Measurements from ENCODE around the gene KASH5.

The KASH5 gene

DNA sequence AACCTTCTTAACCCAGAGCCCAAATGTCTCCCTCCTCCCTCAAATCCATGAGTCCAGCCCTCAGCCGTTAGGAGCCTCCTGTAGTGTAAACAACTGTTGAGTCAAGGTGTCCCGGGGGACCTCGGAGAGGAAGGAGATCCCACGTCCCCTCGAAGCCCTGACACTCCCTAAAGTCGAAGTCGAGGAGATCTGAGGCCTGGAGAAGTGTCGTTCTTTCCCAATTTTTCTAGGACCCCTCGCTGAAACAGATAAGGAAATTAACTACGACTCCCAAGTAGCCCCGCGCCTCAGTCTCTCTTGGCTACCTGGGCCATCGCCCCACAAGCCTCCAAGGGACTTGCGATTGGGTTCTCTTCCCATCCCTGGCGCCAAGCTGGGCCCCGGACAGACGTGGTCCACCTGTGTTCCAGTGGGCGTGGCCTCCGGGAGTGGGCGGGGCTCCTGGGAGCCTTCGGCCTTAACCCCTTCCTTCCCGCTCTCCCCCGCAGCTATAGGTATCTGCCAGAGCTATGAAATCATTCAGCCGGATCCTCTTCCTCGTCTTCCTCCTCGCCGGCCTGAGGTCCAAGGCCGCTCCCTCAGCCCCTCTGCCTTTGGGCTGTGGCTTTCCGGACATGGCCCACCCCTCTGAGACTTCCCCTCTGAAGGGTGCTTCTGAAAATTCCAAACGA, 38.0 kb downstream of the KASH5 start:
- no peak for DNase-seq
- TF ChIP-seq POLR2A (IDR thresholded peaks at IDR 0.05; ENCODE audit: low read length): no peak
- TF ChIP-seq GATA1 (IDR thresholded peaks at IDR 0.05; ENCODE audit: low read depth, low read length): no peak

DNA sequence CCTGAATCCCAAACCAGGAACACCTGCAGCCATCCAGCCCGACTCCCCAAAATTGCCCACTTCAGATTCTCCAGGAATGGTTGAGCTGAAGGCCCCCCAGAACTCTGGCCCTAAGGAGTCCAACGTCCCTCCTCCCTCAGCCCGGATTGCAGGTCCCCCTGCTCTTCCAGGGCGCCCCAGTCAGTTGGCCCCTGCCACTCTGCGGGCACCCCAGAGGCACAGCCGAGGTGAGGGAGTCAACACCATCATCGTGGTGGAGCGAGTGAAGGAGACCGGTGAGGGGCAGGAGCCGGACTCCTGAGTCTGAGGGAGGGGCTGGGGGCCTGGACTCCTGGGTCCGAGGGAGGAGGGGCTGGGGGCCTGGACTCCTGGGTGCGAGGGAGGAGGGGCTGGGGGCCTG, 39.3 kb downstream of the KASH5 start:
- TF ChIP-seq POLR2A (IDR thresholded peaks at IDR 0.05; ENCODE audit: low read length) (no peak), GATA1 (IDR thresholded peaks at IDR 0.05; ENCODE audit: low read depth, low read length) (no peak)
- DNase-seq: no peak

DNA sequence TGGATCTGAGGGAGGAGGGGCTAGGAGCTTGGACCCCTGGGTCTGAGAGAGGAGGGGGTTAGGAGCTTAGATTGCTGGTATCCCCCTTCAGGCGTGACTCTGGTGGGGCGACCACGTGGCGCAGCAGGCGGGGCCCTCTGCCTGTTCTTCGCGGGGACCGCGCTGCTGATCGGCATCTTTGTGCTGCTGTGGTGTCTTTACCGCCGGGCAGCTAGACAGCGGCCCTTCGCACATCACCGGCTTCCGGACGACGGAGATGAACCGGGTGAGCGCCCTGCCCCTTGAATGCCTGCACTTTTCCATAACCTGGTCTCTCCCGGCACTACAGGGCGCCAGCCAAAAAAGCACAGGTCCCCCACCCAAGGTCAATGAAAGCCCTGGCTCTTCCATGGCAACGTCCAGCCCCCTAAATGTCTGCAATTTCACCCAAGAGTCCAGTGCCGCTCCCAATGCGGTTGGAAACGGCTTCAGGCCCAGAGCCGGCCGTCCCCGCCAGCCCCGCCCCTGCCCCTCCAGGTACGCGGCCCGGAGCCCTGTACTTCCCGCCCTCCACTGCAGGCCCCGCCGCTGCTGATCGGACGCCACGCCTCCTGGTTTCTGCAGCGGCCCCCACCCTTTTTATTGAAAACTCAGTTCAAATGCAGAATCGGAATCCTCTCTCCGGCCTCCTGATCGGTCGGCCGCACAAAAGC, 40.0 kb downstream of the KASH5 start:
- TF ChIP-seq GATA1 (IDR thresholded peaks at IDR 0.05; ENCODE audit: low read depth, low read length): no peak
- no peak for TF ChIP-seq POLR2A (IDR thresholded peaks at IDR 0.05; ENCODE audit: low read length)
- no peak for DNase-seq

DNA sequence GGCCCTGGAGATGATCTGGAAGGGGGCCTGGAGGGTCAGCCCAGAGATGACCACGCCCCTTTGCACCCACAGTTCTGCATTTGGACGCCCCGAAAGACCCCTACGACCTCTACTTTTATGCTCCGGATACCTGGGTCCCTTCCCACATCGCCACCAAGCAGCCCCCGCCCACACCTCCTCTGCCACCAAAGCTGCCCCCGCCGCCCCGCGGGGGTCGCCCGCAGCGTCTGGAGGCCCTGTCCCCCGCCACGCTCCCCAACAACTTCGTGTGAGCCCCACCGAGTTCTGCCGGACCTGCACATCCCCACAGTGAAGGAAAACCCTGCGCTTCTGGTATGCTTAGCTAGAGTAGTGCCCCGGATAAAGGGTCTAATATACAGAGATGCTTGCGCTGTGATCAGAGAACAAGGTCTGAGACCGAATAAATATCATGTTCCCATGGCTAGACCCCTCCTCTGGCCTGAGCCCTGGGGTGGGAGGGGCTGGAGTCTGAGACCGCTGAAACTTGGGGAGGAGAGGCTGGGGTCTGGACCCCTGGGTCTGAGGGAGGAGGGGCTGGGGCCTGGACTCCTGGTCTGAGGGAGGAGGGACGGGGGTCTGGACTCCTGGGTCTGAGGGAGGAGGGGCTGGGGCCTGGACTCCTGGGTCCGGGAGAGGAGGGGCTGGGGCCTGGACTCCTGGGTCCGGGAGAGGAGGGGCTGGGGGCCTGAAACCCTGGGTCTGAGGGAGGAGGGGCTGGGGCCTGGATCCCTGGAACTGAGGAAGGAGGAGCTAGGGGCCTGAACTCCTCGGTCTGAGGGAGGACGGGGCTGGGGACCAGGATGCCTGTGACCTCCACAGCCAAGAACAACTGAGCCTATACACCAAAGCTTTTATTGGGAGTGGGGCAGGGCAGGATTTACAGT, 40.8 kb downstream of the KASH5 start:
- no peak for DNase-seq
- TF ChIP-seq GATA1 (IDR thresholded peaks at IDR 0.05; ENCODE audit: low read depth, low read length) (no peak), POLR2A (IDR thresholded peaks at IDR 0.05; ENCODE audit: low read length) (no peak)

DNA sequence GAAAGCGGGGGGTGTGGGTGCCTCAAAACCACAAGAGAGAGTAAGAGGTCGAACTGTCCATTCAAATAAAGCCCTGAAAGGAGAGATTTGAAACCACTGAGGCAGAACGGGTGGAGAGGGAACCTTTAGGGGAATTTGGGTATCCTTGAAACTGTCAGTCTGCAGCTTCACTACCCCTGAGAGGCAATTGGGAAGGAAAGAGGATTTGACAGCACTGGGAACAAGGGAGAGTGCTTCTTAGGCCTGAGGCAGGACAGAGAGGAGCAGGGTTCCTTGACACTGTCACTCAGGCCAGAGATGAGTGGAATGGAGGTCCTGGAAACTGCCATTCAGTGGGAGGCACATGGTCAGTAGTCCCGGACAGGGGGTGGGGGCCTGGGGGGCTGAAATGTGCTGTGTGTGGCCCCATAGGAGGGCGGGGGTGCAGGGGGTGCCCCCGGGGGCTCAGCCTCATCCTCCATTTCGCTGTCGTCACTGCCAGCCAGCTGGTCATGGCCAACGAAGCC, 42.2 kb downstream of the KASH5 start:
- DNase-seq: no peak
- TF ChIP-seq POLR2A (IDR thresholded peaks at IDR 0.05; ENCODE audit: low read length) (no peak), GATA1 (IDR thresholded peaks at IDR 0.05; ENCODE audit: low read depth, low read length) (no peak)

DNA sequence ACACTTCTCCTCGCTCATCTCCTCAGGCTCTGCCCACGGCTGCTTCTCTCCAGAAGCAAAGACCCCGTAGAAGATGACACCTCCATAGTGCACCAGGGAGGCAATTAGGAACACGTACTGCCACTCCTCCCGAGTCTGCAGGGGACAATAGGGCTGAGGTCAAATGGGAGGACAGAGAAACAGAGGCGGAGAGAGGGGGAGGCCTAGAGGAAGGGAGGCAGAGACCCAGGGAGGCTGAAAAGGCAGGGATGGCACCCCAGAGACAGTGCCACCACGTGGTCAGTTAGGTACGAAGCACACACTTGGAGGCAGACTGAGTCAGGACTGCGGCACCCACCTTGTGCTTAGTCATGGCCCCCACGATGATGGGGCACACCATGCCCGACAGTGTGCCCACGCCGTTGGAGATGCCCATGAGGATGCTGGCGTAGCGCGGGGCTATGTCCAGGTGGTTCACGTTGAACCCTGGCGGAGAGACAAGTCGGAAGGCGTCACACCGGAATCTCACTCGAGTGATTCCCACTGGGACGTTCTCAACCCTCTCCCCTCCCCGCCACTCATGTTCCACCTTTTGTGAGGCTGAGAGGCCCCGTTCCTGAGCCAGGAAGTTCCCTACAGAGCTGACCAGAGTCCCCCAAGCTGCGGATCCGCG, 42.8 kb downstream of the KASH5 start:
- DNase-seq: no peak
- TF ChIP-seq POLR2A (IDR thresholded peaks at IDR 0.05; ENCODE audit: low read length): no peak
- TF ChIP-seq GATA1 (IDR thresholded peaks at IDR 0.05; ENCODE audit: low read depth, low read length): no peak

DNA sequence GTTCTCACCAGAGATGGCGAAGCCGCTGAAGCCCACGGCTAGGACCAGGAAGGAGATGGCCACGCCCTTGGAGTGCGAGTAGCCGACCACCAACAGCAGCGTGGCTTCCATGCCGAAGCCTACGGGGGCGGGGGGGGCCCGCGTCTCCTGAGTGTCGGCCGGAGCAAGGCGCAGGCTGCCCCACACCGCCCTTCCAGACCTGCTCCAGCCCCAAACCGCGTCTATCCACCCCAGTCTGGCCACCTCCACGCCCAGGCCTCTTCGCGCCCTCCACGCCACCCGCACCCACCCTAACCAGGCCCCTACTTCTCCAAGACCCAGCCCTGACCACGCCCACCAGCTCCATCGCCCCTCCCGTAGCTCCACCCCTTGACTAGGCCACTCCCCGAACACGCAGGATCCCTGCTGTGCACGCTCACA, 43.3 kb downstream of the KASH5 start:
- DNase-seq: no peak
- TF ChIP-seq POLR2A (IDR thresholded peaks at IDR 0.05; ENCODE audit: low read length): no peak
- TF ChIP-seq GATA1 (IDR thresholded peaks at IDR 0.05; ENCODE audit: low read depth, low read length): no peak

DNA sequence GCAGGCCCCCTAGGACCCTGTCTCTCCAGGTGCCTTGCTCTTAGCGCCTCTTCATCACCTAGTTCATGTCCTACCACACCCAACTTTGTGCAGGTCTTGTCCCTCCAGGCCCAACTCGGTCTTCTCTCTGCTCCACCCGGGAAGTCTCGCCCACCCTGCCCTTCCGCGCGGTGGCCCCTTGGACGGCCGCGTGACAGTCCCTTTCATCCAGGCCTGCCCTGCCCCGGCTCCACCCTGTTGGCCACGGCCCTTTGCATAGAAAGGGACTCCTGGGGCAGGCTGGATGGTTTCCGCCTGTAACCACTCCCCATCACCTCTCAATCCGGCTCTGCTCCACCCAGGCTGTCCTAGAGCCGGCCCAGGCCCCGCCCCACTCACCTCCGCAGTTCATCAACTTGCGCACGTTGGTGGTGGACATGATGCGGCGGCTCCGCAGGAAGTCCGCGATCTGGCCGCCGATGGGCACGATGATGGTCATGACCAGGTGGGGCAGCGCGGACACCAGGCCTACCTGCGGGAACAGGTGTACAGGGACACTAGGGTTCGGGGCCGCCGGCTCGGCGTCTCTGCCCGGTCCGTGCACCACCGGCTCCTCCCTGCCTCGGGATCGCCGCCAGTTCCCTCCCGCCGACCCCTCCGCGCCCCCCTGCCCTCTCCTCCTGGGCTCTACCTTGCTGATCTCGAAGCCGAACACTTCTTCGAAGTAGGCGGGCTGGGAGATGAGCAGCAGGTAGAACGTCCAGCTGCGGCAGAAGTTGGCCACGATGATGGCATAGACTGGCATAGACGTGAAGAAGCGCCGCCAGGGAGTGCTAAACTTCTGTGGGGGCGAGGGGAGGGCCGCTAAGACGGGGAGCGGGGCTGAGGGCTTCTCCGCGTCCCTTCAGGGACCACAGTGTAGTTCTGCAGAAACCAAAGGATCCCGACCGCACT, 44.4 kb downstream of the KASH5 start:
- DNase-seq: no peak
- TF ChIP-seq GATA1 (IDR thresholded peaks at IDR 0.05; ENCODE audit: low read depth, low read length) (no peak), POLR2A (IDR thresholded peaks at IDR 0.05; ENCODE audit: low read length) (no peak)

DNA sequence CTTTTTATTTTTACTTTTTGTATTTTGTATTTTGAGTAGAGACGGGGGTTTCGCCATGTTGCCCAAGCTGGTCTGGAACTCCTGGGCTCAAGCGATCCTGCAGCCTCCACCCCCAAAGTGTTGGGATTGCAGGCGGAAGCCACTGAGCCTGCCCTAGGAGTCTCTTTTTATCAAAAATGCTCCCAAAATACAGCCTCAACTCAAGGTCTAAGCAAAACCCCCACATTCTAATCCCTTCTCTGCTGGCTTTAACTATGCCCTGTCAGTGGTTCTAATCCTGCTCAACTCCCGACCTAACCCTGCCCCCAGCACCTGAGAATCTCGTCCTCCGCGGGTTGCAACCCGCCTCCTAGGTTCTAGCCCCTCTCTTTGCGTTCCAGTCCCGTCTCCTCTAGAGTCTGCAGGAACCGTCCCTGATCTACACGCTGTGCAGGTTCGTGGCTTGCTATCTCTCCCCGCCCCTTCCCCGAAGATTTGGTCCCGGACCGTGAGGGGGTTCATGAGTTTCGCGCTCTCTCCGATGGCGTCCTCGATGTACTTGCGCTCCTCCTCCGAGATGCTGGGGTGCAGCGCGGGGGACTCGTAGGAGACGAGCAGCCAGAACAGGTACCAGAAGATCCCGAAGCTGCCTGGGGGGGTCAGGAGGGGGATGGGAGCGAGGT, 45.3 kb downstream of the KASH5 start:
- DNase-seq: no peak
- TF ChIP-seq GATA1 (IDR thresholded peaks at IDR 0.05; ENCODE audit: low read depth, low read length) (no peak), POLR2A (IDR thresholded peaks at IDR 0.05; ENCODE audit: low read length) (no peak)

DNA sequence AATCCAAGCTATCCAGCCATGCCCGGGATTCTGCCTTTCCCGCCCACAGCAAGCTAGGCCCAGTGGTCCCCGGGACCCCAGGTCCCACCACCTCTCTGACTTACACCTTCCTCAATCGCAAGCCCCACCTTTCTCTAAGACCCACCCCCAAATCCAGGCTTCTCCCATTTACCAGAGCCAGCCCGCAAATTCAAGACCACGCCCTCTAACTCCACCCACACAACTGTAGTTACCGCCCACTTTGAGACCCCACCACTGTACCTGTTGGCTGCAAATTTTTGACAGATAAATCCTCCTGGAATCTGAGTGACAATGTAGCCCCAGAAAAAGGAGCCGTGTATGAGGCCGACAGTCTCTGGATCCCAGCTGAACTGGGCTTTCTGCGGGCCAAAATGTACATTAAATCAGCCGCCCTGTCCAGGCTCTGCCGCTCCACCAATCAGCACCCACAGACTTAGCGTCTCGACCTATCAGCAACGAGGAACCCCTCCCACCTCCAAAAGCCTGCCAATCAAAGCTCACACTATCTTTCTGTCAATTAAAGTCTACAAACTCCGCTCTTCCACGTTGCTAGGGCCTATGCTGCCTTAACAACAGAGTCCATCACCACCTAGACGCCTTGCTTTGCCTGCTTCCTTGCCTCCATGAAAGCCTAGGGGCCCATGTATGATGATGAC, 47.0 kb downstream of the KASH5 start:
- DNase-seq: no peak
- TF ChIP-seq POLR2A (IDR thresholded peaks at IDR 0.05; ENCODE audit: low read length) (no peak), GATA1 (IDR thresholded peaks at IDR 0.05; ENCODE audit: low read depth, low read length) (no peak)

DNA sequence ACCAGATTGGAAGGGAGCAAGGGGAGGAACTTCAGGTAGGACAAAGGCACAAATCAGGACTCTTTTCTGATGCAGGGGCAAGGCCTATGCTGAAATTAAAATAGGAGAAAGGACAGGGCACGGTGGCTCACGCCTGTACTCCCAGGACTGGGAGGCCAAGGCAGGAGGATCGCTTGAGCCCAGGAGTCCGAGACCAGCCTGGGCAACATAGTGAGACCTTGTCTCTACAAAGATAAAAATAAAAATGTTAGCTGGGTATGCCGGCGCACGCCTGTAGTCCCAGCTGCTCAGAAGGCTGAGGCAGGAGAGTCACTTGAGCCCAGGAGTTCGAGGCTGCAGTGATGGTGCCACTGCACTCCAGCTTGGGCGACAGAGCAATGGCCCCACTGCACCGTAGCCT, 47.6 kb downstream of the KASH5 start:
- TF ChIP-seq GATA1 (IDR thresholded peaks at IDR 0.05; ENCODE audit: low read depth, low read length) (no peak), POLR2A (IDR thresholded peaks at IDR 0.05; ENCODE audit: low read length) (no peak)
- no peak for DNase-seq

Measured in erythroblast (primary cell).